Measurements from ENCODE around the gene SOD1. TPM values are rescaled to one million over a fixed set of nuclear protein-coding genes. Genes with fewer than 3 reads are reported as not detected.
"Not testable (repeated sequence)": the region's sequence is repeated elsewhere in the genome, so short reads cannot be mapped to it uniquely, and the experiment has no call there.

Gene SOD1
- total and polyA plus RNA-seq, 2 of the 8 experiments (the other 6 are each of a cell fraction or from before 2014, with no cell fraction given): 192 to 226 TPM

- WGBS, 2 experiments (ENCODE audit: extremely low coverage in 1 of 2, insufficient coverage in 1 of 2, insufficient read length in 1 of 2, insufficient replicate concordance in 2 of 2, low coverage in 1 of 2, low lambda C conversion rate in 2 of 2, missing lambda C conversion rate in 1 of 2): 100% methylated on average over 4 of the region's 4 CpGs; no CpG with 5 or more reads in 1 of the 2 experiments
- DNase-seq (ENCODE audit: low read depth in 1 of 2, low spot score in 2 of 2); H2BK120ac ChIP-seq (replicated peaks; ENCODE audit: low read depth, low read length); H2BK12ac ChIP-seq (ENCODE audit: low read depth, low read length); H2AK5ac ChIP-seq (ENCODE audit: low read depth, low read length); H3K9me3 ChIP-seq (ENCODE audit: insufficient read depth in 2 of 2, low read depth in 1 of 2, low read length in 1 of 2); H4K8ac ChIP-seq (ENCODE audit: extremely low read depth, insufficient read depth, low read length); H3K27ac ChIP-seq (ENCODE audit: low read depth, low read length); H2BK15ac ChIP-seq (ENCODE audit: low read length); H3K4me1 ChIP-seq (replicated peaks in 1 of 4; ENCODE audit: control insufficient read depth in 3 of 4, insufficient read depth in 4 of 4, low read length in 3 of 4); H3K9ac ChIP-seq (replicated peaks in 1 of 4; ENCODE audit: extremely low read depth in 1 of 4, low read depth in 3 of 4, low read length in 3 of 4); H3K14ac ChIP-seq (ENCODE audit: insufficient read length); H3K23ac ChIP-seq (ENCODE audit: insufficient read length); H3K4me2 ChIP-seq (ENCODE audit: insufficient read depth in 1 of 2, low read depth in 2 of 2, low read length in 2 of 2); H3K56ac ChIP-seq (replicated peaks; ENCODE audit: insufficient read length, low read depth, low read length); H4K20me1 ChIP-seq (replicated peaks in 1 of 2; ENCODE audit: control insufficient read depth in 1 of 2, insufficient read depth in 2 of 2, low read length in 2 of 2); H2AFZ ChIP-seq (ENCODE audit: low read length); H2BK5ac ChIP-seq (ENCODE audit: low read depth, low read length); H3K18ac ChIP-seq (ENCODE audit: extremely low read depth, low read length); H4K91ac ChIP-seq (replicated peaks; ENCODE audit: insufficient read length, low read length); H3K27me3 ChIP-seq (replicated peaks in 1 of 4; ENCODE audit: control insufficient read depth in 3 of 4, extremely low read depth in 1 of 4, insufficient read depth in 3 of 4, low read length in 3 of 4); FAIRE-seq; H3K4ac ChIP-seq (replicated peaks; ENCODE audit: insufficient read length, low read depth, low read length); CTCF ChIA-PET (ENCODE audit: partially characterized antibody); H3K4me3 ChIP-seq (ENCODE audit: extremely low read depth in 1 of 4, insufficient read depth in 2 of 4, low read depth in 3 of 4, low read length in 4 of 4); H4K5ac ChIP-seq (ENCODE audit: insufficient read length, low read depth, low read length); H3K23me2 ChIP-seq (ENCODE audit: low read depth, low read length); H2BK20ac ChIP-seq (ENCODE audit: low read length): not testable (repeated sequence)
- H3K79me1 ChIP-seq (ENCODE audit: low read depth, low read length): peaks cover 10% of the 10 kb centered on the region
- H3K36me3 ChIP-seq (ENCODE audit: control insufficient read depth in 2 of 4, insufficient read depth in 4 of 4, low read length in 3 of 4): peaks cover 0 to 48% (median 7%) of the 10 kb centered on the region in 4 experiments; a peak in 5 of 8 replicates
- peaks cover 0 to 37% of the 10 kb centered on the region in 2 experiments; a peak in 2 of 4 replicates for H3K79me2 ChIP-seq (ENCODE audit: control insufficient read depth in 1 of 2, insufficient read depth in 2 of 2, low read length in 2 of 2)
- POLR2A ChIA-PET (ENCODE audit: partially characterized antibody): interaction anchor here (0.7 to 2.0 kb wide), 4 partner anchors 9 to 315 kb away, joined by 3 to 4 read pairs (median 3); no protein-coding TSS in a partner anchor
Observed at GRCh38 chr21:31665869-31666268, 6.4 kb downstream of the SOD1 start.
